ENCODE results near the gene CDC42EP3. TPM values are rescaled to one million over a fixed set of nuclear protein-coding genes. Genes with fewer than 3 reads are reported as not detected.

The CDC42EP3 gene
- polyA plus RNA-seq, 1 donor from 2014 or later: 25.2 TPM

GRCh38 chr2:37692711-37693110 lies 21.3 kb upstream of the CDC42EP3 start:
- no peaks in the 10 kb centered on the region for H3K36me3 ChIP-seq (ENCODE audit: insufficient read depth, low read length)
- H3K9me2 ChIP-seq (ENCODE audit: insufficient read depth, low read length): no peaks in the 10 kb centered on the region
- no peak for TF ChIP-seq EZH2 (IDR thresholded peaks at IDR 0.05; ENCODE audit: borderline replicate concordance, insufficient read depth, low read length, poor library complexity, severe bottlenecking)
- TF ChIP-seq TAF1 (IDR thresholded peaks at IDR 0.05; ENCODE audit: low read depth): no peak
- TF ChIP-seq CTCF (IDR thresholded peaks at IDR 0.05; ENCODE audit: poor library complexity, severe bottlenecking): no peak
- no peak for TF ChIP-seq REST (IDR thresholded peaks at IDR 0.05; ENCODE audit: borderline replicate concordance)
- no peak for TF ChIP-seq POLR2AphosphoS5 (IDR thresholded peaks at IDR 0.05)
- no peak for TF ChIP-seq MXI1 (conservative IDR thresholded peaks at IDR 0.05; ENCODE audit: poor library complexity, severe bottlenecking)
- TF ChIP-seq SMC3 (conservative IDR thresholded peaks at IDR 0.05; ENCODE audit: poor library complexity): no peak
- TF ChIP-seq RAD21 (conservative IDR thresholded peaks at IDR 0.05): no peak
- TF ChIP-seq EP300 (conservative IDR thresholded peaks at IDR 0.05; ENCODE audit: poor library complexity, severe bottlenecking): no peak
- H3K4me3 ChIP-seq (ENCODE audit: low read length): no peak overlapping the region
- H3K27me3 ChIP-seq (ENCODE audit: insufficient read depth, low read depth, low read length): no peaks in the 10 kb centered on the region
- H3K4me2 ChIP-seq (ENCODE audit: low read length): no peak overlapping the region
- no peak overlapping the region for H3K9ac ChIP-seq (ENCODE audit: low read length)
- H3K79me2 ChIP-seq (replicated peaks; ENCODE audit: insufficient read depth, low read length): no peaks in the 10 kb centered on the region
- H3K27ac ChIP-seq (ENCODE audit: low read length): no peak overlapping the region
- H4K20me1 ChIP-seq (ENCODE audit: insufficient read depth): no peaks in the 10 kb centered on the region
- H3F3A ChIP-seq (ENCODE audit: insufficient read depth, low read length, poor library complexity, severe bottlenecking): no peaks in the 10 kb centered on the region
- H3K9me3 ChIP-seq (ENCODE audit: low read length): no peaks in the 10 kb centered on the region
- H2AFZ ChIP-seq (ENCODE audit: low read depth, low read length): no peak overlapping the region

- H3K9ac ChIP-seq (ENCODE audit: low read length): no peak overlapping the region
- H3K4me2 ChIP-seq (ENCODE audit: low read length): no peak overlapping the region
- no peak overlapping the region for H3K4me3 ChIP-seq (ENCODE audit: low read length)
- no peaks in the 10 kb centered on the region for H3K9me2 ChIP-seq (ENCODE audit: insufficient read depth, low read length)
- H4K20me1 ChIP-seq (ENCODE audit: insufficient read depth): no peaks in the 10 kb centered on the region
- no peaks in the 10 kb centered on the region for H3K36me3 ChIP-seq (ENCODE audit: insufficient read depth, low read length)
- no peak overlapping the region for H2AFZ ChIP-seq (ENCODE audit: low read depth, low read length)
- no peaks in the 10 kb centered on the region for H3F3A ChIP-seq (ENCODE audit: insufficient read depth, low read length, poor library complexity, severe bottlenecking)
- no peaks in the 10 kb centered on the region for H3K27me3 ChIP-seq (ENCODE audit: insufficient read depth, low read depth, low read length)
- no peaks in the 10 kb centered on the region for H3K79me2 ChIP-seq (replicated peaks; ENCODE audit: insufficient read depth, low read length)
- TF ChIP-seq EP300 (conservative IDR thresholded peaks at IDR 0.05; ENCODE audit: poor library complexity, severe bottlenecking): no peak
- no peak overlapping the region for H3K27ac ChIP-seq (ENCODE audit: low read length)
- no peaks in the 10 kb centered on the region for H3K9me3 ChIP-seq (ENCODE audit: low read length)
Measured at GRCh38 chr2:37689751-37690150, 18.3 kb upstream of the CDC42EP3 start.

Measured in neural cell (in vitro differentiated cells).